Spinal cord (tissue), 10 donors: ENCODE data around the gene SPATA31D4. TPM values are rescaled to one million over a fixed set of nuclear protein-coding genes. Genes with fewer than 3 reads are reported as not detected.

Source experiments
- DNase-seq, 6 donors: peaks; one replicate each; pipeline versions ENCODE4 v3.0.0 to v3.0.0-alpha.2; 2013 to 2015; ENCODE audit warnings: low spot score in 6 of 6, low read depth in 4 of 6
- H3K27ac ChIP-seq: one replicate; pipeline ENCODE4 v1.5.1; 2013; ENCODE audit warnings: low read depth, low read length, control low read depth
- H3K27me3 ChIP-seq: one replicate; pipeline ENCODE4 v1.6.1; 2013; ENCODE audit warnings: low read length; ENCODE audit not compliant: control insufficient read depth, insufficient read depth
- H3K36me3 ChIP-seq: one replicate; pipeline ENCODE4 v1.6.1; 2013; ENCODE audit warnings: low read length; ENCODE audit not compliant: control insufficient read depth, insufficient read depth
- H3K4me1 ChIP-seq: one replicate; pipeline ENCODE4 v1.6.1; 2013; ENCODE audit warnings: low read length; ENCODE audit not compliant: control insufficient read depth, insufficient read depth
- H3K4me3 ChIP-seq: one replicate; pipeline ENCODE4 v1.5.1; 2013; ENCODE audit warnings: low read depth, low read length, control low read depth
- H3K9me3 ChIP-seq: one replicate; pipeline ENCODE4 v1.6.1; 2013; ENCODE audit warnings: low read length; ENCODE audit not compliant: control insufficient read depth, insufficient read depth
- WGBS: methylation state at CpG from one replicate; pipeline ENCODE4 v1.1.5; 2013; ENCODE audit warnings: missing lambda C conversion rate; ENCODE audit not compliant: insufficient coverage; 5-methylcytosine and 5-hydroxymethylcytosine counted together
- polyA plus RNA-seq, 2 donors: library from polyadenylated mRNA; unstranded; fragments of 120-200 nt; gene quantifications; one replicate each; pipeline ENCODE4 v1.2.1, GENCODE V29; 2013; ENCODE audit not compliant: insufficient read length in 2 of 2
- small RNA-seq: library from RNA; depleted of rRNA; stranded (forward); fragments of <200 nt; gene quantifications from one replicate; pipeline ENCODE3, GENCODE V24; 2014; ENCODE audit warnings: low replicate concordance
- total RNA-seq, 2 donors: library from RNA; depleted of rRNA in 1 of 2; stranded (reverse); fragments of 120-200 nt in 1 of 2; fragments of >200 nt in 1 of 2; gene quantifications; one replicate each; pipeline versions ENCODE4 v1.2.3 to v1.2.4, GENCODE V29; 2013 to 2014
- donor health status: healthy.

The SPATA31D4 gene
- total and polyA plus RNA-seq, 4 donors: not detected

- no peak overlapping the region for H3K4me3 ChIP-seq
- no peaks in the 10 kb centered on the region for H3K9me3 ChIP-seq
- no peaks in the 10 kb centered on the region for H3K4me1 ChIP-seq
- H3K27ac ChIP-seq: no peak overlapping the region
- H3K36me3 ChIP-seq: no peaks in the 10 kb centered on the region
- no peaks in the 10 kb centered on the region for H3K27me3 ChIP-seq
- DNase-seq: no peak
These were observed 52.3 kb downstream of the SPATA31D4 start for GRCh38 chr9:81980568-81980967.

GRCh38 chr9:81981883-81982282 is 53.7 kb downstream of the SPATA31D4 start:
- H3K36me3 ChIP-seq: no peaks in the 10 kb centered on the region
- 73% methylated on average over 4 of the region's 4 CpGs for WGBS

More at GRCh38 chr9:81981883-81982282, 53.7 kb downstream of the SPATA31D4 start:
- no peaks in the 10 kb centered on the region for H3K4me1 ChIP-seq
- DNase-seq: peak in 1 of 6 donors; percentile 25
- no peak overlapping the region for H3K27ac ChIP-seq
- no peaks in the 10 kb centered on the region for H3K27me3 ChIP-seq
- H3K4me3 ChIP-seq: no peak overlapping the region
- H3K9me3 ChIP-seq: no peaks in the 10 kb centered on the region

Small RNA genes within 50 kb of the gene (small RNA-seq; reads per million reads assigned to genes)
- gene RF00189: 0.26 reads per million, percentile 20 among the genes with 10 or more reads in this experiment
- not detected for gene RNA5SP287

Other genes starting within 250 kb of the SPATA31D4 start
- gene TLE1, start 238.9 kb upstream of the SPATA31D4 start, total RNA-seq: 10 to 100 TPM; 63.3 to 65.3 TPM
- gene TLE1, start 238.9 kb upstream of the SPATA31D4 start, polyA plus RNA-seq: 10 to 100 TPM; 57.0 to 69.9 TPM
- not detected for gene SPATA31D3, start 15.1 kb downstream of the SPATA31D4 start, total RNA-seq
- gene SPATA31D3, start 15.1 kb downstream of the SPATA31D4 start, polyA plus RNA-seq: not detected
- not detected for gene SPATA31D1, start 60.3 kb downstream of the SPATA31D4 start, total RNA-seq
- gene SPATA31D1, start 60.3 kb downstream of the SPATA31D4 start, polyA plus RNA-seq: not detected